HepG2 (cell line): ENCODE results near the gene DENND4A. TPM values are rescaled to one million over a fixed set of nuclear protein-coding genes. Genes with fewer than 3 reads are reported as not detected.
A peak's percentile ranks its signal among the peaks of the same experiment; 100 is the strongest.

ENCODE experiments used
- ASH2L ChIP-seq: fragments of 300-600, 200-600 bp; sonication (generic); IDR thresholded peaks from 2 replicates; pipeline ENCODE4 v1.7.0; 2017; ENCODE audit warnings: low read depth, mild to moderate bottlenecking, moderate library complexity, mixed read lengths, low read length; ENCODE audit not compliant: insufficient read length
- ATAD3A ChIP-seq: sonication (generic); formaldehyde crosslinking; IDR thresholded peaks from 2 replicates; pipeline ENCODE4 v1.4.0; 2020; ENCODE audit warnings: missing genetic modification reagents
- CBFB ChIP-seq: sonication (generic); formaldehyde crosslinking; IDR thresholded peaks from 2 replicates; pipeline ENCODE4 v1.4.0; 2020; ENCODE audit warnings: missing genetic modification reagents
- CBX1 ChIP-seq: IDR thresholded peaks from one replicate; pipeline ENCODE4 v1.6.1; 2016; ENCODE audit warnings: antibody characterized with exemption, low read depth
- CENPX ChIP-seq: sonication (generic); formaldehyde crosslinking; IDR thresholded peaks from 2 replicates; pipeline ENCODE4 v1.9.0; 2021; ENCODE audit warnings: mild to moderate bottlenecking, missing genetic modification reagents, moderate library complexity
- DRAP1 ChIP-seq: IDR thresholded peaks from 2 replicates; pipeline ENCODE4 v1.6.1; 2016; ENCODE audit warnings: missing genetic modification reagents, missing compliant biosample characterization
- HIVEP1 ChIP-seq: sonication (generic); formaldehyde crosslinking; IDR thresholded peaks from 2 replicates; pipeline ENCODE4 v1.4.0; 2020; ENCODE audit warnings: mild to moderate bottlenecking, missing genetic modification reagents
- HMGA1 ChIP-seq: sonication (generic); formaldehyde crosslinking; conservative IDR thresholded peaks from 2 replicates; pipeline ENCODE4 v1.4.0; 2020; ENCODE audit warnings: missing genetic modification reagents
- KLF6 ChIP-seq: IDR thresholded peaks from 2 replicates; pipeline ENCODE4 v1.8.0; 2016; ENCODE audit warnings: missing biosample characterization, missing genetic modification reagents
- KMT2A ChIP-seq: sonication (generic); formaldehyde crosslinking; IDR thresholded peaks from 2 replicates; pipeline ENCODE4 v1.4.0; 2020; ENCODE audit warnings: missing genetic modification reagents
- MIXL1 ChIP-seq: IDR thresholded peaks from 2 replicates; pipeline ENCODE4 v1.6.1; 2016
- MTF1 ChIP-seq: sonication (generic); formaldehyde crosslinking; IDR thresholded peaks from 2 replicates; pipeline ENCODE4 v1.5.0; 2020; ENCODE audit warnings: missing genetic modification reagents
- NAIF1 ChIP-seq: sonication (generic); formaldehyde crosslinking; IDR thresholded peaks from 2 replicates; pipeline ENCODE4 v1.5.0; 2020; ENCODE audit warnings: mild to moderate bottlenecking, missing genetic modification reagents, borderline replicate concordance
- NFE2L2 ChIP-seq: fragments of 150-350 bp; IDR thresholded peaks from 2 replicates; pipeline ENCODE4 v1.6.1; 2014; ENCODE audit warnings: low read length
- NR2F2 ChIP-seq: IDR thresholded peaks from 2 replicates; pipeline ENCODE4 v1.6.1; 2012; ENCODE audit warnings: low read depth, inconsistent platforms, borderline replicate concordance
- PTBP1 ChIP-seq: fragments of 200-400 bp; formaldehyde crosslinking; IDR thresholded peaks from 2 replicates; pipeline ENCODE4 v1.6.1; 2018; ENCODE audit warnings: low read length, low read depth; ENCODE audit not compliant: poor library complexity, severe bottlenecking
- SIX1 ChIP-seq: sonication (generic); formaldehyde crosslinking; IDR thresholded peaks from 2 replicates; pipeline ENCODE4 v1.4.0; 2020; ENCODE audit warnings: missing genetic modification reagents, borderline replicate concordance
- SIX4 ChIP-seq: sonication (generic); formaldehyde crosslinking; IDR thresholded peaks from 2 replicates; pipeline ENCODE4 v1.4.0; 2020; ENCODE audit warnings: missing genetic modification reagents
- SOX6 ChIP-seq, 2 experiments: fragments of 450-650 bp in 1 of 2; sonication (generic) in 1 of 2; formaldehyde crosslinking in 1 of 2; IDR thresholded peaks; 2 replicates each; pipeline versions ENCODE4 v1.4.0 to v1.6.1; 2017 to 2020; ENCODE audit warnings: antibody characterized with exemption in 1 of 2, mild to moderate bottlenecking in 1 of 2, missing genetic modification reagents in 1 of 2
- TOE1 ChIP-seq: sonication (generic); formaldehyde crosslinking; IDR thresholded peaks from 2 replicates; pipeline ENCODE4 v1.4.0; 2020; ENCODE audit warnings: mild to moderate bottlenecking, missing genetic modification reagents
- ZGPAT ChIP-seq: IDR thresholded peaks from 2 replicates; pipeline ENCODE4 v1.6.1; 2016; ENCODE audit warnings: mild to moderate bottlenecking
- ZNF331 ChIP-seq: sonication (generic); formaldehyde crosslinking; IDR thresholded peaks from 2 replicates; pipeline ENCODE4 v1.4.0; 2020; ENCODE audit warnings: missing genetic modification reagents
- ZNF574 ChIP-seq: sonication (generic); formaldehyde crosslinking; IDR thresholded peaks from 2 replicates; pipeline ENCODE4 v1.4.0; 2020; ENCODE audit warnings: missing genetic modification reagents
- ZNF639 ChIP-seq: conservative IDR thresholded peaks from 2 replicates; pipeline ENCODE4 v1.6.1; 2018; ENCODE audit warnings: missing genetic modification reagents
- ZSCAN25 ChIP-seq: sonication (generic); formaldehyde crosslinking; IDR thresholded peaks from 2 replicates; pipeline ENCODE4 v1.8.0; 2022; ENCODE audit warnings: mild to moderate bottlenecking, missing genetic modification reagents
- polyA plus RNA-seq, 8 experiments: library from polyadenylated mRNA; depleted of rRNA in 3 of 8; stranded (reverse) in 7 of 8; unstranded in 1 of 8; fragments of >200 nt; fragmentation: Illumina TruSeq in 4 of 8; extraction: Trizol in 4 of 8; gene quantifications; 2 replicates each; pipeline versions ENCODE4 v1.2.1 to v1.2.3, GENCODE V29; 2011 to 2016; ENCODE audit warnings: low read depth in 4 of 8, missing spikeins in 1 of 8, mixed read lengths in 1 of 8; ENCODE audit not compliant: insufficient read depth in 1 of 8
- total RNA-seq, 5 experiments: library from RNA; depleted of rRNA; stranded (reverse); fragments of >200 nt; fragmentation: Illumina TruSeq; extraction: Trizol; gene quantifications; 2 replicates each; pipeline ENCODE4 v1.2.3, GENCODE V29; 2016; ENCODE audit warnings: low read depth in 1 of 5

The DENND4A gene
- total and polyA plus RNA-seq, 2 of the 13 experiments (the other 11 are each of a cell fraction or from before 2014, with no cell fraction given), result 13.2 to 18.6 TPM

GRCh38 chr15:65804252-65804931 is 12.3 kb upstream of the DENND4A start (continued):
- TF ChIP-seq DRAP1 (CRISPR knock-in tag) (no peak), NR2F2 (no peak), PTBP1 (no peak), ZNF574 (no peak), KMT2A (CRISPR knock-in tag) (no peak), SIX1 (CRISPR knock-in tag) (peak; percentile 87; the same call in 1 of the 2 replicates), MTF1 (no peak), NFE2L2 (no peak), CBFB (CRISPR knock-in tag) (0 out of 2 replicates have a peak, but pooled peaks have one; percentile 43), ZSCAN25 (CRISPR knock-in tag) (no peak), TOE1 (no peak), ASH2L (peak; percentile 34), ZGPAT (CRISPR knock-in tag) (0 out of 2 replicates have a peak, but pooled peaks have one; percentile 17), ZNF639 (CRISPR knock-in tag) (no peak), CENPX (CRISPR knock-in tag) (no peak), CBX1 (no peak), ZNF331 (CRISPR knock-in tag) (peak; percentile 82; the same call in 1 of the 2 replicates), KLF6 (CRISPR knock-in tag) (no peak), MIXL1 (CRISPR knock-in tag) (no peak), SIX4 (CRISPR knock-in tag) (peak; percentile 92), ATAD3A (CRISPR knock-in tag) (no peak), SOX6 (IDR thresholded peaks at IDR 0.05) (no peak), SOX6 (CRISPR knock-in tag; IDR thresholded peaks at IDR 0.05) (peak; percentile 67; the same call in 1 of the 2 replicates), HIVEP1 (no peak), NAIF1 (CRISPR knock-in tag) (no peak), HMGA1 (CRISPR knock-in tag) (no peak)
